HG02623 (cell line): ENCODE data around the gene PUS1.
"Not testable (repeated sequence)": the region's sequence is repeated elsewhere in the genome, so short reads cannot be mapped to it uniquely, and the experiment has no call there.

ENCODE experiments used
- ATAC-seq: cut with Tn5 transposase; IDR thresholded peaks from one replicate; pipeline ENCODE4 v1.9.1; 2021; ENCODE audit warnings: moderate library complexity; ENCODE audit not compliant: unreplicated experiment

Gene PUS1

GRCh38 chr12:131959641-131960589, 30.8 kb downstream of the PUS1 start:
- ATAC-seq: no peak

- not testable (repeated sequence) for ATAC-seq
Measured at GRCh38 chr12:131960590-131961325, 31.7 kb downstream of the PUS1 start.

- ATAC-seq: not testable (repeated sequence)
Measured at GRCh38 chr12:131961328-131961727, 32.3 kb downstream of the PUS1 start.

GRCh38 chr12:131962069-131962468, 33.0 kb downstream of the PUS1 start:
- no peak for ATAC-seq

- no peak for ATAC-seq
Measured at GRCh38 chr12:131963381-131963780, 34.3 kb downstream of the PUS1 start.

GRCh38 chr12:131965073-131965472, 36.0 kb downstream of the PUS1 start:
- no peak for ATAC-seq

GRCh38 chr12:131971226-131971625, 42.1 kb downstream of the PUS1 start:
- ATAC-seq: no peak

GRCh38 chr12:131975228-131975627, 46.2 kb downstream of the PUS1 start:
- no peak for ATAC-seq

- ATAC-seq: no peak
Measured at GRCh38 chr12:131979606-131980005, 50.5 kb downstream of the PUS1 start.

- ATAC-seq: no peak
Measured at GRCh38 chr12:131980263-131980662, 51.2 kb downstream of the PUS1 start.

GRCh38 chr12:131981388-131981787, 52.3 kb downstream of the PUS1 start:
- ATAC-seq: no peak

GRCh38 chr12:131982041-131982440, 53.0 kb downstream of the PUS1 start:
- no peak for ATAC-seq

GRCh38 chr12:131983026-131983425, 54.0 kb downstream of the PUS1 start:
- ATAC-seq: no peak

GRCh38 chr12:131983554-131983953, 54.5 kb downstream of the PUS1 start:
- no peak for ATAC-seq

GRCh38 chr12:131984334-131984733, 55.3 kb downstream of the PUS1 start:
- no peak for ATAC-seq

GRCh38 chr12:131985510-131985875, 56.4 kb downstream of the PUS1 start:
- not testable (repeated sequence) for ATAC-seq

GRCh38 chr12:131986361-131986760, 57.3 kb downstream of the PUS1 start:
- no peak for ATAC-seq

- no peak for ATAC-seq
Measured at GRCh38 chr12:131986910-131987309, 57.8 kb downstream of the PUS1 start.

- no peak for ATAC-seq
Measured at GRCh38 chr12:131987552-131987951, 58.5 kb downstream of the PUS1 start.

GRCh38 chr12:131988054-131988796, 59.1 kb downstream of the PUS1 start:
- no peak for ATAC-seq

- ATAC-seq: no peak
Measured at GRCh38 chr12:131989021-131989420, 59.9 kb downstream of the PUS1 start.
